GM12801 (cell line): ENCODE results near the gene SGTA.

Experiments used
- CTCF ChIP-seq: IDR thresholded peaks from one replicate; pipeline ENCODE4 v1.5.1; 2011; ENCODE audit warnings: control low read depth; ENCODE audit not compliant: insufficient read length; ENCODE audit errors: extremely low read depth

The SGTA gene

GRCh38 chr19:2793577-2793976 lies 10.5 kb upstream of the SGTA start:
- TF ChIP-seq CTCF: no peak

GRCh38 chr19:2793126-2793525 lies 10.1 kb upstream of the SGTA start:
- TF ChIP-seq CTCF: no peak

GRCh38 chr19:2791876-2792275 lies 8.8 kb upstream of the SGTA start:
- no peak for TF ChIP-seq CTCF

- no peak for TF ChIP-seq CTCF
Measured at GRCh38 chr19:2791440-2791839, 8.4 kb upstream of the SGTA start.

GRCh38 chr19:2790557-2791271 lies 7.6 kb upstream of the SGTA start:
- TF ChIP-seq CTCF: no peak

- TF ChIP-seq CTCF: no peak
Measured at GRCh38 chr19:2790194-2790556, 7.1 kb upstream of the SGTA start.

- TF ChIP-seq CTCF: no peak
Measured at GRCh38 chr19:2788237-2788636, 5.2 kb upstream of the SGTA start.
